GM04503 (cell line): ENCODE results near the gene FGGY.
"Not testable (repeated sequence)": the region's sequence is repeated elsewhere in the genome, so short reads cannot be mapped to it uniquely, and the experiment has no call there.

ENCODE experiments used
- DNase-seq: peaks from one replicate; pipeline ENCODE4 v3.0.0-alpha.2; 2012; ENCODE audit warnings: low read depth

FGGY gene

DNA sequence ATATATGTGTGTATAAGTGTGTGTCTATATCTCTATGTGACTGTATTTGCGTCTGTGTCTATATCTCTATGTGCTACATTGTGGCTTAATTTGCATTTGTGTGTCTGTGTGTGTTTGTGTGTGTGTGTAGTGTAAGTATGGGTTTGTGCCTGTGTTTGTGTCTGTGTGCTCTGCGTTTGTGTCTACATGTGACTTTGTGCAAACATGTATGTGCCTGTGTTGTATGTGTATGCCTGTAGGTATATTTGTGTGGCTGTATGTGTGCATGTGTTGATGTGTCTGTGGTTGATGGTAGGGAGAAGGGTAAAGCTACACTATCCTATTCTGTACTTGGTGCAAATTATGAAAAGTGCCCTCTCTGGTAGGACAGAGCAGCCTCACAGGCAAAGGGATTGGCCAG, 7.3 kb upstream of the FGGY start:
- DNase-seq: no peak

DNA sequence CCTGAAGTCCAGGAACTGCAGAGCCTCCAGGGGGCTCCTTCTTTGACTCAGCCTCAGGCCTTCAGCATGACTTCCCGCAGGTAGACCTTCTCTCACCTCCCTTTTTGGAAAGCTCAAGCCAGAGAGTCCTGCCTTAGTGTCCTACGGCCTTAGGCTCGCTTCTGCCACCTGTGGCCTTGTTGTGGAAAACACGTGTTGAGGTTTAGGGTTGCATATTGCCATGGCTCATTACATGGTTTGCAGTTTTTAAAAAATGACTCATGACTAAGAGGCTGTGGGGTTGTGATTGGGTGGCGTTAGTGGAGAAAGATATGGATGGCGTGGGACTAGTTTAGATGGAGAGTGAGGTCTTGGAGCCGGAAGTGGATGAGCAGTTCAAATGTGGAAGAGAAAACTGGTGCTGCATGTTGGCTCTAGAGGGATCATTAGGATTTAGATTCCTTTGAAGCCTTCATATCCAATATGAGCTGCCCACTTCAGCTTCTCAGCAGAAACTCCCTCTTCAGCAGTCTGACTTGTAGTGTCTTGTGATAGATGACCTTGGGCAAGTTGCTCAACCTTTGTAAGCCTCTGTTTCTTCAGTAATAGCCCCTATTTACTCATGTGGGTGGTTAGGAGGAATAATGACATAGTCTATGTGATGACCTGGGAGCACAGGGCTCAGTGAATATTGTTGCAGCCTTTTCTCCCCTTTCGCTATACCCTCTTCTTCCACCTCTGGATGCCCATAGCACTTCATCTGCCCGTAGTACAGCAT, 6.5 kb upstream of the FGGY start:
- no peak for DNase-seq

DNA sequence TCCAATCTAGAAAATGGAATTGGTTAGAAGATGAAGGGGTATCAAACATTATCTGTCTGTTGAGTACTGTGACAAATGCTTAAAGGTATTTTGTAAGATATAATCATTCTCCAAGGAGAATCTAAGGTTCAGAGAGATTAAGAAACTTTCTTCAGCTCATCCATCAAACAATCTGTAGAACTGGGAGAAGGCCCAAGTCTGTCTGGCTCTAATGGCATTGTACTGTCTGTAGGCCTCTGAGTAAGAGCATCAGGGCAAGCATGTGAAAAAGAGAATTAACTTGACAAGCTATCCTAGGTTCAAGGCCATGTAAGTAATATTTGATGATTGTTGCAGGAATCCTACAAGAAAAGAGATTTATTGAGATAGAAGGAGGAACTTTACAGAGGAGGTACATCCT, 5.3 kb upstream of the FGGY start:
- DNase-seq: no peak

DNA sequence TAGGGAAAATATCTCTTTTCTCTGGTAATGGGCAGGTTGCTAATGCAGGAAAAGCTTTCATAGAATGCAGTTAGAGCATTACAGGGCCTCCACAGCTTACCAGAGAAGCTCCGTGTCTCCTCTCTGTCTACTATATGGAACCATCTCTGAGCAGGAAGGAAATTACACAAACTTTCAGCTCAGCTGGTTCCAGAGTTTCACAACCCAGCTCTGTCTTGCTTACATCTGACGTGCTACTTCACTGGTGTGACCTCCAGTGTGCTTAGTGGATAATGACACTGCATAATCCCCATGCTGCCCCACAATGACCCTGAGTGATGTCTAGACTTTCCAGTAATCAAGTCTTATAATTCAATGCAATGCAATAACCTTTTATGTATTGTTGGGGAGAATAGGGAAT, 4.3 kb upstream of the FGGY start:
- no peak for DNase-seq

DNA sequence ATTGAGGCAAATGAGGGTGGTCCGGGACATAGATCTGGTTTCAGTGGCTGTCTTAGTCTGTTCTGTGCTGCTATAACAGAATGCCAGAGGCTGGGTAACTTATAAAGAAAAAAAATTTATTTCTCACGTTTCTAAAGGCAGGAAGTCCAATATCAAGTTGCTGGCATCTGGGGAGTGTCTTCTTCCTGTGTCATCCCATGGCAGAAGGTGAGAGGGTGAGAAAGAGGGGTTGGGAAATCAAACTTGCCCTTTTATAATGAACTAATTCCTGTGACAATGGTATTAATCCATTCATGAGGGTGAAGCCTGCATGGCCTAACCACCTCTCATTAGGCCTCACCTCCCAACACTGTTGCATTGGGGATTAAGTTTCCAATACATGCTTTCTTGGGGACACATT, 3.7 kb upstream of the FGGY start:
- DNase-seq: no peak

DNA sequence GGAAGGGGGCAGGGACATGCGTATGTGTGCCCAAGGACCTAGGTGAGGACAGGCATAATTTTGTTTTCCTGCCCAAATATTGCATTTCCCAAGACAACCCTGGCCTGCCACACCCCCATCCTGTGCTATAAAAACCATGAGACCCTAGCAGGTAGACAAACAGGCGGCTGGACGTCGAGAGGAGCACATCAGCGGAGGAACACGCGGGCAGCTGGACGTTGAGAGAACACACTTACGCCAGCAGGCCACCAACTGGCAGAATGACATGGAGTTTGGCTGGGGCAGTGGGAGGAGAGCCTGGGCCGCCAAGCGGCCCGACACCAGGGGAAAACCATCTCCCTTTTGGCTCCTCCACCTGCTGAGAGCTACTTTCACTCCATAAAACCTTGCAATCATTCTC, 3.0 kb upstream of the FGGY start:
- no peak for DNase-seq

DNA sequence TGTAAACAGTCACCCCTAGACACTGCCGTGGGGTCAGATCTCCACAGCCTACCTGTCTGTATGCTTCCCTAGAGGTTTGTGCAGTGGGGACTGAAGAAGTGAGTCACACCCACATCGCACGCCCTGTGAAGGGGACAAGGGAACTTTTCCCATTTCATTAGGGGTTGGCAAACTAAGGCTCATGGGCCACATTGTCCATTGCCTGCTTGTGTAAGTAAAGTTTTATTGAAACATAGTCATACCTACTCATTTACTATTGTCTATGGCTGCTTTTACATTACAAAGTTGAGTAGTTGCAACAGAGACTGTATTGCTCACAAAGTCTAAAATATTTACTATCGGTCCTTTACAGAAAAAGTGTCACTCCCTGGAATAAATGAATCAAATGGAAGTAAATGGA, 2.5 kb upstream of the FGGY start:
- no peak for DNase-seq

DNA sequence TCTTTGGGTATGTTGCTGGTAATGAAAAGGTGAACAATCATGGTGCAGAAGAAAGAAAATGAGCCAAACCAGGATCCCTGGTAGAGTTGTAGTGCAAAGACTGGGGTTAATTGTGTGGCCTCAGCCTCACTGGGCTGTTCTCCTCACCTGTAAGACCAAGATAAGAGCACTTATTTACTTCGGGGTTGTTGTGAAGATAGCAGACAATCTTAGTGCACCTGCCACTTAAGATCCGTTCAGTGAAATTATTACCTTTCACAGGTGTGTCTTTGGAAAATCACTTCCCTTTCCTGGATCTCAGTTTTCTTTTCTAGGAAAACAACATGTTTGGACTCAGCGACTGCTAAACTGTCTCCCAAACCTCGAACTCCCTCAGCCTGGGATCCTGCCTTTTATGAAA, 1.3 kb upstream of the FGGY start:
- DNase-seq: no peak

DNA sequence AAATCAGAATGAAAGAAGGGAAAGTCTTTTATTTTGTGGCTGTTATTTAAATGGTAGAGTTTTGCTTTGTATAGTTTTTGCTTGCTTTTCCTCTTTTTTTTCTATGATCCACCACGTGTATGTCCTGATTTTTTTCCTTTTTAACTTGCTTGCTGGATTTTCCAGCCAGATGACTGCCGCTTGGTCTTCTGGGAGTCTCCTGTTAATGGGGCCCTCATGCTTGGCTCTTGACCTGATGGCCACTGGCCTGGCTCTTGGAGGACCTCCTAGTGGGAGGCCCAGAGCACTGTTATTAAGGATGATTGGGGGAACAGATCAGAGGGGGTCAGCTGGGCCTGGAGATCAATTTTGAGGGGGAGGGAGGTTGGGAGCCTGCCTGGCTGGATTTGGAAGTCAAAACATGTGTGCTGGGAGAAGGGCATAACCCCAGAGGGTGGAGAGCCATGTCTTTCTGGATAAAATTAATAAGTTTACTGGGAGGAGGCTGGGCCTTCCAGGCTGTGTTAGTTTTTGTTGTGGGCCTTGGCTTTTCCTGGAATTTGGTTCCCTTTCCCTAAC, 1.2 kb downstream of the FGGY start:
- DNase-seq: no peak

DNA sequence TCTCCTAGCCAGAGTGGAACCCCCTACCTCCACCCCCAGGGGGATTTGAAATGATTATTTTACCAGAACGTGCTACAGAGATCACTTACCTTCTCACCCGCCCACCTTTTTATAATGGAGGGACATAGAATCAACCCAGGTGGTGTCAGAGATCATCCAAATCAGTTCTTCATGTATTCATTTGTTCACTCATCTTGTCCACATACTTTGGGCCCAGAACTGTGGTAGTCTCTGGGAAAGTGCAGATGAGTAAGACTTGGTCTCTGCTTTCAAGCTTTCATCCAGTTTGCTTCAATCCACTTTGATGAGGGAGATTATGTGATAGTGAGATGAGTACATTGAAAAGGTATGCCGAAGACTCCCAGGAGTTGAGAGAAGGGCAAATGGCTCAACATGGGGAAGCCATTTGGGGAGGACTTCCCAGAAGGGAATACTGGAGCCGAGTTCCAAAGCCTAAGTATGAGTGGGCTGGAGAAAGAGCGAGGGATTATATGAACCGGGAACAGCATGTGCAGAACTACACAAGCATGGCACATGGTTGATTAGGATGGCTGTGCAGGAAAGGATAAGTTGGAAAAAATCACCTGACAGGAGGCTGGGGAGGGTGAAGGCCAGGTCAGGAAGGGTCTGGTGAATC, 1.9 kb downstream of the FGGY start:
- no peak for DNase-seq

DNA sequence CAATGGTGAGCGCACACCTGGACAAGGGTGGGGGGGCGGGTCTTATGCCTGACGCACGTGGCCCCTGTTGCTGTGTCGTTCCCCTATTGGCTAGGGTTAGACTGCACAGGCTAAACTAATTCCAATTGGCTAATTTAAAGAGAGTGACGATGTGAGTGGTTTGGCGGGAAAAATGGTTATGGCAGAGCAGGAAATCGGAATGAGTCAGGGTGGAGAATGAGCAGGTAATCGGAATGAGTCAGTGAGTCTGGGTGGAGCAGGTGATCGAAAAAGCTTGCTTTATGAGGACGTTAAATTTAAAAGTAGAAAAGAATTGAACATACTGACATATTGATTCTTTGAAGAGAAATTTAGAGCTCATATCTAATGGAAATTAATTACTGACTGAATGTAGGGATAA, 2.8 kb downstream of the FGGY start:
- not testable (repeated sequence) for DNase-seq

DNA sequence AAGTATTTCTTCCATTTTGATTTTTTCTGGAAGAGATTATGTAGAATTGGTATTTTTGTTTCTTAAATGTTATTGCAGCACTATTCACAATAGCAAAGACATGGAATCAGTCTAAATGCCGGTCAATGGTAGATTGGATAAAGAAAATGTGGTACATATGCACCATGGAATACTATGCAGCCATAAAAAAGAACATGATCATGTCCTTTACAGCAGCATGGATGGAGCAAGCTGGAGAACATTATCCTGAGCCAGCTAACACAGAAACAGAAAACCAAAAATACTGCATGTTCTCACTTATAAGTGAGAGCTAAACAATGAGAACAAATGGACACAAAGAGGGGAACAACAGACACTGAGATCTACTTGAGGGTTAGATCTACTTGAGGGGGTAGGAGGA, 5.4 kb downstream of the FGGY start:
- DNase-seq: no peak

DNA sequence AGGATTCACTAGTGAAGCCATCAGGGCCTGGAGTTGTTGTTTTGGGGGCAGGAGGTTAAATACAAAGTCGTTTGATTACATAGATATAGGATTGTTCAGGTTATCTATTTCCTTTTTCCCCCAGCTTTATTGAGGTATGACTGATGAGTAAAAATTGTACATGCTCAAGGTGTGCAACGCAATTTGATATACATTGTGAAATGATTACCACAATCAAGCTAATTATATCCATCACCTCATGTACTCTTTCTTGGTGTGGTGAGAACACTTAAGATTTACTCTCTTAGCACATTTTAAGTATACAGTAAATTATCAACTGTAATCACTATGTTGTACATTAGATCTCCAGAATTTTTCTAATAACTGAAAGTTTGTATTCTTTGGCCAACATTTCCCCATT, 6.0 kb downstream of the FGGY start:
- DNase-seq: no peak

DNA sequence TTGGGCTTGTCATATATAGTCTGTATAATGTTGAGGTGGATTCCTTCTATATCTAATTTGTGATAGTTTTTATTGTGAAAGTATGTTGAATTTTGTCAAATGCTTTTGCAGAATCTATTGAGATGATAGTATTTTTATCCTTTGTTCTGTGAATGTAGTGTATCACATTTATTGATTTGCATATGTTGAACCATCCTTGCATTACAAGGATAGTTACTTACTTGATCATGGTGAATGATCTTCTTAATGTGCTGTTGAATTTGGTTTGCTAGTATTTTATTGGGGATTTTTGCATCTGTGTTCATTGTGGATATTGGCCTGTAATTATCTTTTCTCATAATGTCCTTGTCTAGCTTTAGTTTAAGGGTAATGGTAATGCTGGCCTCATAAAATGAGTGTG, 8.3 kb downstream of the FGGY start:
- no peak for DNase-seq

DNA sequence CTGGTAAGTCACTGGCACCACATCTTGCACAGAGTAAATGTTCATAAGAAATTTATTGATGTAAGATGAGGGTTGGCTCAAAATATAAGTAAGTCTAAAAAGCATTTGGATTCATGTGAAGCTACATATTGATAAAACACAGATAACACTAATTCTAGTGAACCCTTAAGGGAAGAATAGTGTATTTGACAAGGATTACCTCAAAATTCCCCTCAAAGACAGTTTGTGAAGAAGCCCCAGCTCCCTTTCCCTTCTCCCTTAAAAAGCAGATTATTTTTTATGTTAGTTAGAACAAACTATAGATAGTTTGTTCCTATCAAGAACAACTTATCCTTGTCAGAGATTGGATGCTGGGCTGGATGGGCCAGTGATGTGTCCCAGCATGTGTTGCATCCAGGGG, 10.7 kb downstream of the FGGY start:
- DNase-seq: no peak

DNA sequence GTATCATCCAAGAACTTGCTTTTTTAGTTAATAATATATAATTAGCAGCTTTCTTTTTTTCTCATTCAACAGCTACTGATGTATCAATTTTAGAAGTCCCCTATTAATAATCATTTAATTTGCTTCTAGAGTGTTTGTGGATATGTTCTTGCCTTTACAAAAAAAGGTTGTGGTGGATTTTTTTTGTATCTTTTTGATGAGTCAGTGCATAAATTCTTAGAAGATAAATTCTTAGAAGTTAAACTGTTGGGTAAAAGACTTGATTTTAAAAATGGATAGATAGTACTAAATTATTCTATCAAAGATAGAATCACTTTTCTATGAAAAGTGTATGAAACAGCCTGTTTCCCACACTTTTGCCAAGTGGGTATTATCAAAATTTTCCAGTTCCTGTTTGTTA, 11.9 kb downstream of the FGGY start:
- DNase-seq: no peak

DNA sequence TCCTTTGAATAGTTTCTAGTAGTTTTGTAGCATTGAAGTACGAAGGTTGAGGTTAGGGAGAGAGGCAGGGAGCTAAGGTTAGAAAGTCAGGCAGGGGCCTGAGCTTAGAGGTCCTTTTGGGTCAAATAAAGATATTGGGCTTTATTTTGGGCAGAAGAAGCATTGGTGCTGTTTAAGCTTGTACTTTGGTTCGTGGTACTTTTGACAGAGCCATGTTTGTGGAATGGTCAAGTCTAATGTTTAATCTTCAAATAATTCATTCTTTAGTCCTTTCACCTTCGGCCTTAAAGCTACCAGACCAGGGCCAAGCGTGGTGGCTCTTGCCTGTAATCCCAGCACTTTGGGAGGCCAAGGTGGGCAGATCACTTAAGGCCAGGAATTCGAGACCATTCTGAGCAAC, 12.5 kb downstream of the FGGY start:
- DNase-seq: no peak

DNA sequence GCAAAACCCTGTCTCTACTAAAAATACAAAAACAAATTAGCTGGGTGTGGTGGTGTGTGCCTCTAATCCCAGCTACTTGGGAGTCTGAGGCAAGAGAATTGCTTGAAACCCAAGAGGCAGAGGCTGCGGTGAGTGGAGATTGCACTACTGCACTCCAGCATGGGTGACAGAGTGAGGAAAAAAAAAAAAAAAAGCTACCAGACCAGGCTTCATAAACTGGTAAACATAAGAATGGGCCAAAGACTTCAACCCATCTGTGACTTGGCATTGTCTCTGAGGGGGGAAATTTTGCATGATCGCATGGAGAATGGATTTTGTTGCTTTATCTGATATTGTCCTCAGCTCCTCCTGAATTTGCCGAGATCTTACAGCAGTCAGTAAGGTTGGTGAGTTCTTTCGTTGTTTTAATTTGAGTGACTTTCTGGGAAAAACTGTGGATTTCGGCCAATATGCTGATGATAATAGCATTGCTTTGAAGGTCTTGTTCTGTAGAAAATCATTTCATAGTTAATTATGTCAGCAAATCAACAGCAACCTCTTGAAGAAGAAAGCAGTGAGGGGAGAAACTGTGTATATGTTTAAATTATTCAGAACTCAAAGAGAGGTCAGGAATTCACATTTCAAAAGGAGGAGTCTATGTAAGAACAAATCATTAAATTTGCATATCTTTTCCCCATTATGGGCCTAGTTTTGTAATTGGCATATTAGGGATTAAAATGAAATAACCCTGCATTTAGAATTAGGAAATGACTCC, 13.1 kb downstream of the FGGY start:
- DNase-seq: no peak

DNA sequence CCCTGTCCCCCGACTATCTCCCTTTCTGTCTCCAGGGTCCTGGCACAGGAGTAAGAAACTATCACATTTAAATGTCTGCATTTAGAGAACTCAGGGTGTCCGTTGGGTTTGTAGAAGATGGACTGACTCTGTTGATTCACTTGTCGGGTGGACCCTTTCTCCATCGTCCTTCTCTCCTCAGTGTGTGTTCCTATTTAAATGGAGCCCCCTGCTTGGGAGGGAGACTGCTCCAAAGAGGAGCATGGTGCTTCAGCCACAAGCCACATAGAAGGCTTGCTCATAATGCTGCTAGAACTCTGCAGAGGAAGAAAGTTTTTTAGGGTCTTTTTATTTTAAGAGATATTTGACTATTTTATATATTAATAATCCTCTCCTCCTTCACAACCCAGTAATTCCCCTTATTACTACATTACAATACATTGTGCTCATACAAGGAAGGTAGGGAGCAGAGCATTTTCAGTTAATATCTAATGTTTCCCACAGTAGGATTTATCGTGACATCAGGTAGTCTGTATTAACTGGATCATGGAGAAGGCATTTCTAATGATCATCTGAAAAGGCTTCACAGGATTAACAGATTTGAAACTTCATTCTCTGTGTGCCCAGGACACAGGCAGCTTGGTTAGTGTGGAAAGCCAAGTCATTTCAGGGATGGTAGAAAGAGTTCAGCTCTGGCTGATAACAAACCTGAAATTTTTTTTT, 13.8 kb downstream of the FGGY start:
- no peak for DNase-seq

DNA sequence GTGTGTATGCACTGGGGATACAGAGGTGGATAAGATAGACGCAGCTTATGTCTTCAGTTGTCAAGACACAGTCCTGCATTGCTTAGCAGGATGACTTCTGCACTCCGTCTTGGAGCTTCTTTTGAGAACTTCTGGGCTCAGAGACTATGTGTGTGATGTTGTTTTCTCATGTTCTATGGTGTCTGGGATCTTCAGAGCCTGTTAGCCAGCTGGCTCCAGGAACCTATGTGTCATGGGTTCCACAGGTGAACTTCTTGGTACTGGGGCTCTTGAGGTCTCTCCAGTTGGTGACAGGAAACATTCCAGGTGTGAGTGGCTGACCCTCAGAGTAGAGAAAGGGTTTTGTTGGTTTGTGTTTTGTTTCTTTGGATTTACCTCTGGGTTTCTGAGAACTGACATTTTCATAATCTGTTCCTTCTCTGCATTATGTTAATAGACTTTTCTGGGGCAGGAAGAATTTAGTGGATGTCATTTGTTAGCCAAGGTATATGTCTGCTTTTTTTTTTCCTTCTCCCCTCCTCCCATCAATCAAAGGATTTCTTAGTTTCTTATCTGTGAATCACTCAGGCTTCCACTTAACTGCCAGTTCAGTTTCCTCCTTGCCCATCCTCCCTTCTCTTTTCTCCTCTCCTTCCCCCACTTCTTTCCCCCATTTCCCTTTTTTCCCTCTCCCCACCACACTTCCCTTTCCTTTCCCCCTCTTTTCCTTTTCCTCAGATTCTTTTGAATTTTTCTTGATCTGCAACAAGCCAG, 18.1 kb downstream of the FGGY start:
- DNase-seq: no peak

DNA sequence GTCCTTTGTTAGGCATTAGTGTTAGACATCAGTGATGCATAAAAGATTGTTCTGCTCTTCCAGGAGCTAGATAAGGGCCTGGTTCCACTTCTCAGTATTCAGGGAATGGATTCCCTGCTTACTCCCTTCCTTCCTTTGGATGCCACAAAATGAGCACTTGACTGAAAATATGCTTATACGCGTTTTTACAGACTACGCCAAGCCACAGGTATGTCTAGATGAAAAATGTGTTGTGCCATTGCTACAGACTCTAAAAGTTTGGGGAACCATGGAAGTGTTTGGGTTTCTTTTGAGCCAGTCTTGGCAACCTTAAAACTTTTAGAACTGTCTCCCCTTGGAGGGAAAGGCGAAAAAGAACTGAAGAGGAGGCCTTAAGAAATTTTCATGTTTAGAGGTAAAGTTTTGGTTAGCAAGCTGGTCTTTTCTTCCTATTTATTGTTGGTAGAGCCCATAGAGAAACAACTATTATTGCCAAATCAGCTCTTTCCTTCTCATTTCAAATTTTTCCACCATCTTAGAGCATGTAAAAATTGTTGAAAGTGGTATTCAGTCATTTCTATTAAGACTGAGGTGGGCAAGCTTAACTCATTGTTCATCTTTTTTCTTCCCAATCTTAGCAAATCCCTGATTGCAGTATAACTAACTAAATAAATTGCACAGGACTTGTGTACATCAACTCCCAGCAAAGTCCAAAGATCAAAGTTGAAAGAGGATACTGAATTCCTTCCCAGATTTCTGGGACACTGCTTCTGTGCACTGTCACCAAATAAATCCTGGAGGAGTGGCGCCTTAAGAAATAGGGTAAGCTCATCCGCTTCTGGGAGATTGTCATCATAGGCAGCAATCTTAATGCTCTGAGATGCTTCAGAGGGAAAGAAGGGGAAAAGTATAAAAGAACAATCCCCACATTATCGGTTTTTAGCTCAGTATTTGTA, 18.9 kb downstream of the FGGY start:
- DNase-seq: no peak
